ENCODE data around the gene HOXD13.

GRCh38 chr2:176105078-176105729 is 12.7 kb downstream of the HOXD13 start:
- TF ChIP-seq, protein P1, sequence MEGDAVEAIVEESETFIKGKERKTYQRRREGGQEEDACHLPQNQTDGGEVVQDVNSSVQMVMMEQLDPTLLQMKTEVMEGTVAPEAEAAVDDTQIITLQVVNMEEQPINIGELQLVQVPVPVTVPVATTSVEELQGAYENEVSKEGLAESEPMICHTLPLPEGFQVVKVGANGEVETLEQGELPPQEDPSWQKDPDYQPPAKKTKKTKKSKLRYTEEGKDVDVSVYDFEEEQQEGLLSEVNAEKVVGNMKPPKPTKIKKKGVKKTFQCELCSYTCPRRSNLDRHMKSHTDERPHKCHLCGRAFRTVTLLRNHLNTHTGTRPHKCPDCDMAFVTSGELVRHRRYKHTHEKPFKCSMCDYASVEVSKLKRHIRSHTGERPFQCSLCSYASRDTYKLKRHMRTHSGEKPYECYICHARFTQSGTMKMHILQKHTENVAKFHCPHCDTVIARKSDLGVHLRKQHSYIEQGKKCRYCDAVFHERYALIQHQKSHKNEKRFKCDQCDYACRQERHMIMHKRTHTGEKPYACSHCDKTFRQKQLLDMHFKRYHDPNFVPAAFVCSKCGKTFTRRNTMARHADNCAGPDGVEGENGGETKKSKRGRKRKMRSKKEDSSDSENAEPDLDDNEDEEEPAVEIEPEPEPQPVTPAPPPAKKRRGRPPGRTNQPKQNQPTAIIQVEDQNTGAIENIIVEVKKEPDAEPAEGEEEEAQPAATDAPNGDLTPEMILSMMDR (IDR thresholded peaks at IDR 0.05): no peak
- no peak for TF ChIP-seq POLR2A (IDR thresholded peaks at IDR 0.05)
